ENCODE measurements around the gene ORM1.

GRCh38 chr9:114279693-114280092, 43.2 kb upstream of the ORM1 start:
- TF ChIP-seq CTCF (IDR thresholded peaks at IDR 0.05) (no peak), POLR2A (IDR thresholded peaks at IDR 0.05) (no peak)

Data from adrenal gland (tissue), 5 donors.